ENCODE data around the gene LRRC8C. TPM values are rescaled to one million over a fixed set of nuclear protein-coding genes. Genes with fewer than 3 reads are reported as not detected.

The LRRC8C gene
- total RNA-seq, 1 donor from 2014 or later: 5.5 TPM

- Histone ChIP-seq H2AFZ (replicated peaks) (no peak overlapping the region), H4K20me1 (ENCODE audit: low read depth) (no peaks in the 10 kb centered on the region), H3K9me3 (ENCODE audit: low read depth) (no peaks in the 10 kb centered on the region), H3K9ac (no peak overlapping the region), H3K36me3 (no peaks in the 10 kb centered on the region), H3K4me2 (no peak overlapping the region), H3K4me3 (no peak overlapping the region), H3K79me2 (ENCODE audit: low read depth) (no peaks in the 10 kb centered on the region), H3K27me3 (peaks cover 39% of the 10 kb centered on the region), H3K4me1 (peaks cover 22% of the 10 kb centered on the region), H3F3A (ENCODE audit: low read depth) (peaks cover 6% of the 10 kb centered on the region), H3K27ac (no peak overlapping the region)
- H3K36me3 Mint-ChIP-seq: no peaks in the 10 kb centered on the region
- H3K27ac Mint-ChIP-seq: no peak overlapping the region
- peaks cover 3% of the 10 kb centered on the region for H3K27me3 Mint-ChIP-seq (ENCODE audit: insufficient read depth, low read depth)
- peak overlapping the region; percentile 87 for H3K4me3 Mint-ChIP-seq
- peaks cover 19% of the 10 kb centered on the region for H3K4me1 Mint-ChIP-seq
- no peaks in the 10 kb centered on the region for H3K9me3 Mint-ChIP-seq
- no peak for TF ChIP-seq EZH2 (IDR thresholded peaks at IDR 0.05)
- TF ChIP-seq, protein P1, sequence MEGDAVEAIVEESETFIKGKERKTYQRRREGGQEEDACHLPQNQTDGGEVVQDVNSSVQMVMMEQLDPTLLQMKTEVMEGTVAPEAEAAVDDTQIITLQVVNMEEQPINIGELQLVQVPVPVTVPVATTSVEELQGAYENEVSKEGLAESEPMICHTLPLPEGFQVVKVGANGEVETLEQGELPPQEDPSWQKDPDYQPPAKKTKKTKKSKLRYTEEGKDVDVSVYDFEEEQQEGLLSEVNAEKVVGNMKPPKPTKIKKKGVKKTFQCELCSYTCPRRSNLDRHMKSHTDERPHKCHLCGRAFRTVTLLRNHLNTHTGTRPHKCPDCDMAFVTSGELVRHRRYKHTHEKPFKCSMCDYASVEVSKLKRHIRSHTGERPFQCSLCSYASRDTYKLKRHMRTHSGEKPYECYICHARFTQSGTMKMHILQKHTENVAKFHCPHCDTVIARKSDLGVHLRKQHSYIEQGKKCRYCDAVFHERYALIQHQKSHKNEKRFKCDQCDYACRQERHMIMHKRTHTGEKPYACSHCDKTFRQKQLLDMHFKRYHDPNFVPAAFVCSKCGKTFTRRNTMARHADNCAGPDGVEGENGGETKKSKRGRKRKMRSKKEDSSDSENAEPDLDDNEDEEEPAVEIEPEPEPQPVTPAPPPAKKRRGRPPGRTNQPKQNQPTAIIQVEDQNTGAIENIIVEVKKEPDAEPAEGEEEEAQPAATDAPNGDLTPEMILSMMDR (IDR thresholded peaks at IDR 0.05): no peak
- no peak for TF ChIP-seq EZH2phosphoT487 (IDR thresholded peaks at IDR 0.05)
- no peak for DNase-seq (ENCODE audit: low spot score)
Observed at GRCh38 chr1:89761901-89762300, 129.0 kb downstream of the LRRC8C start.

DNA sequence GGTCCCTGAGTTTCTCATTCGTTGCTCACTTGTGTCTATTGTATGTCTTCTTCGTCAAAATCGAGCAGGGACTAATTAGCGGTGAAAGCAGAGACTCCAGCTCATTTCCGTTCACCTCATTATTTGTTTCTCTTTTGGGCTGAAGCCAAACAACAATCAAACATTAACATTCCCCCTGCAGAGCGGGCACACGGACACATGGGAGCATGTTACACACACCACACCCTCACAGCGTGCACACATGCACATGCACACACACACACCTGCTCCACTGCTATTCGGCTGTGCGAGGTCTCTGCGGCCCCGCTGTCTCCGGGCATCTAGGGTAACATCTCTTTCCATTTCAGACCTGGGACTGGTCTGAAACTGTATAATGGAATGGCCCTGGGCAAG lies 129.5 kb downstream of the LRRC8C start:
- TF ChIP-seq, protein P1 (IDR thresholded peaks at IDR 0.05): no peak
- TF ChIP-seq EZH2phosphoT487 (IDR thresholded peaks at IDR 0.05): peak; percentile 16
- Mint-ChIP-seq H3K36me3 (no peaks in the 10 kb centered on the region), H3K4me3 (peak overlapping the region; percentile 87), H3K27me3 (ENCODE audit: insufficient read depth, low read depth) (peaks cover 2% of the 10 kb centered on the region), H3K27ac (no peak overlapping the region), H3K4me1 (peaks cover 16% of the 10 kb centered on the region), H3K9me3 (no peaks in the 10 kb centered on the region)
- Histone ChIP-seq H3K79me2 (ENCODE audit: low read depth) (no peaks in the 10 kb centered on the region), H3K9ac (no peak overlapping the region), H3K4me3 (peak overlapping the region; percentile 56), H3K4me2 (peak overlapping the region; percentile 80), H3K36me3 (no peaks in the 10 kb centered on the region), H2AFZ (replicated peaks) (peak overlapping the region; percentile 93), H4K20me1 (ENCODE audit: low read depth) (no peaks in the 10 kb centered on the region), H3K27ac (no peak overlapping the region), H3K9me3 (ENCODE audit: low read depth) (no peaks in the 10 kb centered on the region), H3K27me3 (peaks cover 39% of the 10 kb centered on the region), H3K4me1 (peaks cover 22% of the 10 kb centered on the region), H3F3A (ENCODE audit: low read depth) (peaks cover 6% of the 10 kb centered on the region)
- no peak for DNase-seq (ENCODE audit: low spot score)

DNA sequence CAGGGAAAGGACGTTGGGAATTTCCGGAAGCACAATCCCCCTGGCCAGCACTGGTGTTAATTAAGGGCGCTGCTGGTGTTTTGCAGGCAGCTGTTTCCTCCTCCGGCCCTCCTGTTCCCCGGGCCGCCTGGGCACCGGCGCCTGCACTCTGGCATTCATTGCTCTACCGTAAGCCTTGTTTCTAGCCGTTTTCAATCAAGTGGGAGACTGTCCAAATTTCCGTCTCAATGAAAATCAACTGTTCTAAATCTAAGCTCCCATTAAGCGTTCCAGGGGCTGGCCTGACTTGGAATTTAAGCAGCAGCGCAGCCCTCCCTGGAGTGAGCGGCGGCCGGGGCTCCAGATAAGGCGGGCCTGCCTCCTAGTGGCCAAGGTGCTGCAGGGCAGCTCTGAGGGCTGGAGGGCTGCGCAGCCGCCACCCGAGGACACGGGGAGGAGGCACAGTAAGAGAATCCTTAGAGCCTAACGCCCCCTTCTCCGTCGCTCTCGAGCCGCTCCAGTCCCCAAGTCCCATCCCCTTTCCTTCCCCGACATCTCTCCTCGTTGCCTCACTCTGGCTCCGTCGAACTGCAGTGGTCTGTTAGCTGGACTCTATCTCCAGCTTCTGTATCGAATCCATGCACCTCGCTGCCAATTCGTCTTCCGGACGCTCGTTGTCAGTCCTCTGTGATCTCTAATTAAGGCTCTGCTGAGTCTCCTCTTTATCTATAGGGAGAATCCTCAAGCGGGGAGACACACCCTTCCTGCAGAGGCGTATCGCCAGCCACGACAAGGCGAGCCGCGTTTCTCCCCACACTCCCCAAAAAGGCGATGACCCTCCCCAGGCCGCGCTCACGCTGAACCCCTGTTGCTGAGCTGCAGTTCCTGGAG lies 130.1 kb downstream of the LRRC8C start:
- peak overlapping the region; percentile 56 for H3K4me3 ChIP-seq
- H2AFZ ChIP-seq (replicated peaks): peak overlapping the region; percentile 93
- no peaks in the 10 kb centered on the region for H3K36me3 ChIP-seq
- peak overlapping the region; percentile 80 for H3K4me2 ChIP-seq
- Mint-ChIP-seq H3K4me3 (peak overlapping the region; percentile 87), H3K27ac (no peak overlapping the region), H3K4me1 (peaks cover 16% of the 10 kb centered on the region), H3K27me3 (ENCODE audit: insufficient read depth, low read depth) (peaks cover 2% of the 10 kb centered on the region), H3K36me3 (no peaks in the 10 kb centered on the region), H3K9me3 (no peaks in the 10 kb centered on the region)
- no peak overlapping the region for H3K27ac ChIP-seq
- H3F3A ChIP-seq (ENCODE audit: low read depth): peaks cover 6% of the 10 kb centered on the region
- H3K4me1 ChIP-seq: peaks cover 17% of the 10 kb centered on the region
- no peaks in the 10 kb centered on the region for H4K20me1 ChIP-seq (ENCODE audit: low read depth)
- no peaks in the 10 kb centered on the region for H3K79me2 ChIP-seq (ENCODE audit: low read depth)
- H3K9me3 ChIP-seq (ENCODE audit: low read depth): no peaks in the 10 kb centered on the region
- peak; percentile 96 for DNase-seq (ENCODE audit: low spot score)
- no peak overlapping the region for H3K9ac ChIP-seq
- H3K27me3 ChIP-seq: peaks cover 39% of the 10 kb centered on the region
- TF ChIP-seq EZH2 (IDR thresholded peaks at IDR 0.05) (peak; percentile 22), EZH2phosphoT487 (IDR thresholded peaks at IDR 0.05) (peak; percentile 24)
- TF ChIP-seq, protein P1 (IDR thresholded peaks at IDR 0.05): peak; percentile 97
